Left colon (tissue), 2 donors: Measurements from ENCODE around the gene ADSL. TPM values are rescaled to one million over a fixed set of nuclear protein-coding genes. Genes with fewer than 3 reads are reported as not detected.

Source experiments
- ATAC-seq: fragments of 200-7000 bp; cut with Tn5 transposase; one replicate; pipeline ENCODE4 v1.9.1; 2020; ENCODE audit warnings: mild to moderate bottlenecking, moderate library complexity
- DNase-seq, 2 donors: peaks; one replicate each; pipeline ENCODE4 v3.0.0-alpha.2; 2020
- intact Hi-C, 2 donors: fragments of 100-400 bp; cut with DNase I in 1 of 2; cut with micrococcal nuclease in 1 of 2; formaldehyde crosslinking; loops; one replicate each; pipeline versions ENCODE4 v1.11.2 to v1.14.0; 2022; cut with DNase I, micrococcal nuclease
- total RNA-seq, 2 donors: library from RNA; stranded (reverse); fragmentation: NEBNext Ultra II Directional; extraction: Animal tissue kit (Norgen Biotek cat#: 25700); gene quantifications; one replicate each; pipeline ENCODE4 v1.2.1, GENCODE V29; 2021
- donor health status: DM: no; HTN: no; CAD: no.
- donor health status: DM: yes; HTN: yes; CAD: no.

Gene ADSL
- total RNA-seq, 2 donors from 2014 or later: 34.2 to 34.9 TPM

DNA sequence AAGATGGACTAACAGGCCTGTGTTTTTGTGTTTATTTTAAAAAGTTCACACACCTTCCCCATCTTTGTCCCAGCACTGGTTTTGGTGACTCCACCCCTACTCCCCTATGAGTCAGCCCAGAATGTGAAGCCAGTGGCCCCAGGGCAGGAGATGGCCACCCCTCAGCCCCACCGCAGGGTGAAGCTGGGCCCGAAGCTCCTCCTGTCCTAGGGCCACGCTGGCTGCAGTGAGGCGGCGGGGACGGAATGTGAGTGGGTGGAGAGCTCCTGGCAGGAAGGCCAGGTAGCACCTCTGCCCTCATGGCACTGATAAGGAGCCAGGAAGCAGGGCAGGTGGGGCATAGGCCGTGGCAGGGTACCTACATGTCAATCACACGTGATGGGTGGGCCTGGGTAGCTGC, 64.0 kb downstream of the ADSL start:
- no peak for ATAC-seq
- intact Hi-C loops: no loop called here
- no peak for DNase-seq

GRCh38 chr22:40410731-40411505, 64.6 kb downstream of the ADSL start:
- ATAC-seq (no peak), DNase-seq (no peak)
- intact Hi-C loops: no loop called here

DNA sequence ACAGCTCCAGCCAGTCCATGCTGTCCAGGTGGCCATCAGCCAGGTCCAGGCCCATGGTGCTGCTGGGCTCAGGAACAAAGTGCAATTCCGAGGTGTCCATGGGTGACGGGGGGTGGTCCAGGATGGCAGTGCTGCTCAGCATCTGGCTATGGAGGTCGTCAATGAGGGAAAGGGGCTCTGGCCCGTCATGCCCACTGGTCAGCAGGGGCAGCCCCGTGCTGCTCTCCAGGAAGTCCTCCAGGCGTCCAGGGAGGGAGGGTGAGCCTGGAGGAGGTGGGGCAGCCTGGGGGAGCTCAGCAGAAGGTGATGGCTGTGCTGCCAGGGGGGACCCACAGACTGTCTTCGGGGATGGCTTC, 65.2 kb downstream of the ADSL start:
- intact Hi-C loops: no loop called here
- ATAC-seq: no peak
- no peak for DNase-seq

DNA sequence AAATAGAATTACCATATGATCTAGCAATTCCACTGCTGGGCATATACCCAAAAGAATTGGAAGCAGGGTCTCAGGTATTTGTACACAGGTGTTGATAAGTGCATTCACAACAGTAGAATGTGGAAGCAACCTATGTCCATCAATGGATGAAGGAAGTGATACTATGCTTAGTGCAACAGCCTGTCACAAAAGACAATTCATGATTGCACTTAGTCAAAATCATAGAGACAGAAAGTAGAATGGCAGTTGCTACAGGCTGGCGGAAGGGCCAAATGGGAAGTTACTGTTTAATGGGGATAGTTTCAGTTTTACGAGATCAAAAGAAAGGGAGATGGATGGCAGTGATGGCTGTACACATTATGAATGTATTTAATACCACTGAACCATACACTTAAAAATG, 66.1 kb downstream of the ADSL start:
- ATAC-seq: no peak
- intact Hi-C loops: no loop called here
- DNase-seq: no peak

DNA sequence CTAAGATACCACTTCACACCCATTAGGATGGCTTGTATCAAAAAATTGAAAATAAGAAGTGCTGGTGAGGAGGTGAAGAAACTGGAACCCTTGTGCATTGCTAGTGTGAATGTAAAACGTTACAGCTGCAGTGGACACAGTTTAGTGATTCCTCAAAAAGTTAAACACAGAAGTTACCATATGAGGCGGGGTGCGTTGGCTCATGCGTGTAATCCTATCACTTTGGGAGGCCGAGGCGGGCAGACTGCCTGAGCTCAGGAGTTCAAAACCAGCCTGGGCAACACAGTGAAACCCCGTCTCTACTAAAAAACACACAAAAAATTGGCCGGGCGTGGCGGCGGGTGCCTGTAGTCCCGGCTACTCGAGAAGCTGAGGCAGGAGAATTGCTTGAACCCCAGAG, 67.6 kb downstream of the ADSL start:
- intact Hi-C loops: no loop called here
- ATAC-seq: no peak
- DNase-seq: no peak

DNA sequence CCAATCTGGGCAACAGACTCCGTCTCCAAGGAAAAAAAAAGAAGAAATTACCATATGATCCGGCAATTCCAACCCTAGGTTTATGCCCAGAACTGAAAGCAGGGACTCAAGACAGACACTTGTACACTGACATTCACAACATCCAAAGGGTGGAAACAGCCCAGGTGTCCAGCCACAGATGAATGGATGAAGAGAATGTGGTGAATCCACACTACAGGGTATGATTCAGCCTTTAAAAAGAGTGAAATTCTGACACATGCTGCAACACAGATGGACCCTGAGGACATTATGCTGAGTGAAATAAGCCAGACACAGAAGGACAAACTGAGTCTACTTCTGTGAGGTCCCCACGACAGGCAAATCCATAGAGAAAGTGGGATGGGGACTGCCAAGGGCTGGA, 68.0 kb downstream of the ADSL start:
- DNase-seq (no peak), ATAC-seq (no peak)
- intact Hi-C loops: no loop called here

- intact Hi-C loops: no loop called here
- DNase-seq (peak in 1 of 2 donors; percentile 38), ATAC-seq (peak; percentile 17)
Measured at GRCh38 chr22:40414838-40415505, 68.7 kb downstream of the ADSL start.

- peak; percentile 36 for ATAC-seq
- DNase-seq: peak in 1 of 2 donors; percentile 41
- intact Hi-C loops: no loop called here
Measured at GRCh38 chr22:40415531-40416266, 69.4 kb downstream of the ADSL start.

DNA sequence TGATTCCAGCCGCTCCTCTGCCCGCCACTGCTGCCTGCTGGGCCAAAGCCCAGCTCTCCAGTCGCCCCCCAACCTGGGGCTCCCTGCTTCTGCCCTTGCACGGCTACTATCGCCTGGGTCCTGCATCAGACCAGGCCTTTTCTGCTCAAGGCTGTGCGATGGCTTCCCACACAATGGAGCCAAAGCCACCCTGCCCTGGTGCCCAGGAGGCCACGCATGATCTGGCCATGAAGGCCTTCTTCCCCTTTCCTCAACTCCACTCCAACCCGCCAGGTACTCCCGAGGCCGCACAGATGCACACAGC, 69.9 kb downstream of the ADSL start:
- intact Hi-C loops: no loop called here
- DNase-seq: no peak
- ATAC-seq: no peak

DNA sequence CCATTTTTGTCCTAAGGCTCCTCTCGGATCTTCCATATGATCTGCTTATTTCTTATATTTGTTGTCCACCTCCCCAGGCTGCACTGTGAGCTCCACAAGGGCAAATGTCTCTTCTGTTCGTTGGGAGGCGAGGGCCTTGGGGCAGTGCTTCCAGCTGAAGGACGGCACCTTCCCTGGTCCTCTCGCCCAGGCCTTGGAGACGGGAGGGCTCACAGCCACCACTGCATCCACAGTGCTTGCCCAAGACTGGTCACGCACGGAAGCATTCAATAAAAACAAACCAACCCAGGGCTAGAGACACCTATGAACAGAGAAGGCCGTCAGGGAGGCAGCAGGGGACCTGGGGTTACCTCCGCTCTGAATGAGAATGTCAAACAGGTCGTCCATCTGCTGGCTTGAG, 70.3 kb downstream of the ADSL start:
- no peak for DNase-seq
- intact Hi-C loops: no loop called here
- ATAC-seq: no peak

DNA sequence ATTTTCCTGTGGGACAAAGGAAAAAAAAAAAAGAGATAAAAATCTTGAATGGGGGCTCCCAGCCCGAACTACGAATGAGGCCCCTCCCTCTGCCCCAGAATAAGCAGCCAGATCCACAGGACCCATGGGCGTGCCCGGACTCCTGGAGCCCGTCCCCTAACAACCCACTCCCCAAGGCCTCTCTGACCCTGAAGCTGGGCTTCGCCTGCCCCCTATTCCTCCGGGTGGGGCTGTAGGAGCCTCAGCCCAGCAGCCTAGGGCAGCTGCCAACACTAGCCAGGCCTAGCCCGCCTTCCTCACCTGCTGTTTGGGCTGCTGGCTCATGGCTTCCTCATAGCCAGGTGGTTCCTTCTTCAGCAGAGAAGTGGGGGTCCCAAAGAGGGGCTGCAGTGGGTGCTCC, 70.7 kb downstream of the ADSL start:
- ATAC-seq: no peak
- no peak for DNase-seq
- intact Hi-C loops: no loop called here

DNA sequence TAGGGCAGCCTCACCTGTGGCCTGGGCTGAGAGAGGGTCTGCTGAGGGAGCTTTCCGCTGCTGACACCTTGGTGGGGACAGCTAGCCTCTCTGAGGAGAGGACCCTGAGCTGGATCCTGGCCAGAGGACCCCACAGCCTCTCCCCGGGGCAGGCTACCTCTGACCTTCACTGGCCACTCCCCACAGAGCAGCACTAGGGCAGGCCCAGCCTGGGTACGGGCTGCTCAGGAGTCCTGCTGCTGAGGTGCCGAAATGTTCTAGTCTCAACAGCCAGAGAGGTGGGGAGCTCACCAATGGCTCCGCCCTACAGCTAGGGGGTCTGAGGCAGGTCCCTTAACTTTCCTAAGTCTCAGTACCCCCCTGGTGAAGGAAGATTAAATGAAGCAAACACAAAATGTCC, 71.6 kb downstream of the ADSL start:
- no peak for DNase-seq
- ATAC-seq: no peak
- intact Hi-C loops: no loop called here

- ATAC-seq: no peak
- intact Hi-C loops: no loop called here
- peak in 1 of 2 donors; percentile 40 for DNase-seq
Measured at GRCh38 chr22:40418366-40419201, 72.3 kb downstream of the ADSL start.

- no peak for ATAC-seq
Measured at GRCh38 chr22:40419718-40420117, 73.4 kb downstream of the ADSL start.

DNA sequence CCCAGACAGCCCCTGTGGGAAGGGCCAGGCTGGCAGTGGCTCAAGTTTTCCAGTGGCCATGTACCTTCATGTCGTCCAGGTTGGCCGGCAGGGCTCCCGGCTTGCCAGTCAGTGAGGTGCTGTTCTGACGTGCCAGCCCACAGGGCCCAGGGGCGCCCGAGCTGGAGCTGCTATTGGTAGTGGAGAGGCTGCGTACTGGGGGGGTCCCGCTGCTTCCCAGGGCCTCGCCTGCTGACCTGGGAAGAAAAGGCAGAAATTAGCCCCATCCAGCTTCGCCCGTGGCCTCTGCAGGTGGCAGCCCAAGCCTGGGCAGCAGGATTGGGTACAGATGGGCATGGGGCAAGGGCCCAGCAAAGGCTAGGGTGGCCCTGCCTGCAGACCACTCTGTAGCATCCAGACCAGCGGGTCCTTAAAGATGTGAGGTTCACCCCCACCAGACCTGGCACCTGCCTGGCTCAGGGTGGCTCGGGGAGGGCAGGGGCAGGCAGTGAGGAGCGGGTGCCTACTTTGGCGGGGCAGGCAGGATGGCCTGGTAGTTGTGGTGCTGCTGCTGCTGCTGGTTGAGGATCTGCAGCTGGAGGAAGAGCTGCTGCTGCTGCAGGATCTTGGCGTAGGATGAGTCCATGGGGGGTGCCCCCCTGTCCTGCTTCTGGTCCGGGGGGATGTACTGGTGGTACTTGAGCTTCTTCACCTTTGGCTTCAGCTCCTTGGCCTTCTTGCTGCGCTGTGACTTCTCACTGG, 74.2 kb downstream of the ADSL start:
- intact Hi-C loops: no loop called here

More at GRCh38 chr22:40419718-40420117, 73.4 kb downstream of the ADSL start:
- intact Hi-C loops: no loop called here
- no peak for DNase-seq

DNA sequence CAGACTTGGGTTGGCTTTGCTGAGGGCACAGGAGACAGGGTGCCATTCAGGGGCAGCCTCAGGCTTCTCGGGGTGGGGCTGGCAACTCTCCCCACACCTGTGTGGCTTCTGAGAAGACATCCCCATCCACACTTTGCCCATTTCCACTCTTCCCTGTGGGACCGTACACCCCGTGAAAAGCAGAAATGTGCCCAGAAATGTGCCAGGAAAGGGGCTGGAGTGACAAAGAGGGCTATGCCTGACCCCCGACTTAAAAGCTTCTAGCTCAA, 74.7 kb downstream of the ADSL start:
- intact Hi-C loops: no loop called here
- DNase-seq (no peak), ATAC-seq (no peak)

More for the DNA sequence above, 74.2 kb downstream of the ADSL start:
- no peak for DNase-seq
- no peak for ATAC-seq

- no peak for DNase-seq
Measured at GRCh38 chr22:40421941-40422340, 75.6 kb downstream of the ADSL start.

DNA sequence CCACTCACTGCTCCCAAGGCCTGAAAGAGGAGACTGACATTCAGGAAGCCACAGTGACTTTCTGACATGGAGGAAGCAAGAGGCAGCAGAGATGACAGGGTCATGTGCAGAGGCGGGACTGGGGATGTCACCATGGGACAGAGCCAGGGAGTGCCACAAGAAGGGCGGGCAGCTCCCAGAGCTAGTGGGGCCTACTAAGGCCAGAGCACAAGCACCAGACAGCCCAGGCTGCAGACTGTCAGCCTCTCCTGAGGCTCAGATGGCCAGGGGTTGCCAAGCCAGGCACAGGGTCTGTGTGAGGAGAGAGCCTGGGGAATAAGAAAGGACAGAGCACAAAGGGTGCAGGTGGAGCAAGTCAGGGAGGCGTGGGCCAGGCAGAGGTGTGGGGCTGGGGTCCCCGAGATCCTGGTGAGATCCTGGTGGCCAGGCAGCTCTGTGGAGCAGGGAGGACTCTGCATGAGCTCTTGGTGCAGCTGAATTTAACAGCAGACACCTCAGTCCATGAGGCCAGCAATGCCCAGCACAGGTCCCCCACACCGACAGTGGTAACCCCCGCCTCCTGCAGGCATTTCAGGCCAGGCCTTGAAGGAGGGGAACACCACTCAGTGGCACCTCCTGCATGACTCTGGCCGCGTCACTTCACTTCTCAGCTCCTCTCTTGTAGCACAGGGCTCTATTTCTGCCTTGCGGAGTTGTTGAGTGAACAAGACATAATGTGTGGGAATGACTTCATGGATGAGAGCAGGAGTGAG, 76.4 kb downstream of the ADSL start:
- intact Hi-C loops: no loop called here
- no peak for DNase-seq
- ATAC-seq: peak; percentile 7

More at GRCh38 chr22:40421941-40422340, 75.6 kb downstream of the ADSL start:
- intact Hi-C loops: no loop called here
- ATAC-seq: no peak
